H9 (cell line): ENCODE data around the gene LRPAP1. TPM values are rescaled to one million over a fixed set of nuclear protein-coding genes. Genes with fewer than 3 reads are reported as not detected.
"Not testable (repeated sequence)": the region's sequence is repeated elsewhere in the genome, so short reads cannot be mapped to it uniquely, and the experiment has no call there.

Experiments
- DNase-seq: peaks from one replicate; pipeline ENCODE4 v3.0.0-alpha.2; 2017
- H2AFZ ChIP-seq: one replicate; pipeline ENCODE4 v1.6.1; 2013; ENCODE audit warnings: mild to moderate bottlenecking, low read length, control low read depth, moderate library complexity
- H2AK5ac ChIP-seq: 2 replicates; pipeline ENCODE4 v1.6.1; 2013; ENCODE audit warnings: low read length, control low read depth, mixed read lengths; ENCODE audit not compliant: insufficient read length
- H2BK120ac ChIP-seq: one replicate; pipeline ENCODE4 v1.6.1; 2013; ENCODE audit warnings: low read depth, mild to moderate bottlenecking, low read length, control low read depth, inconsistent platforms; ENCODE audit not compliant: poor library complexity, severe bottlenecking
- H2BK12ac ChIP-seq: 2 replicates; pipeline ENCODE4 v1.6.1; 2013; ENCODE audit warnings: low read length, control low read depth, mixed read lengths, low read depth; ENCODE audit not compliant: insufficient read length
- H2BK15ac ChIP-seq: 2 replicates; pipeline ENCODE4 v1.6.1; 2013; ENCODE audit warnings: low read depth, low read length, control low read depth
- H2BK20ac ChIP-seq: one replicate; pipeline ENCODE4 v1.6.1; 2013; ENCODE audit warnings: low read depth, mild to moderate bottlenecking, low read length, control low read depth, inconsistent platforms; ENCODE audit not compliant: poor library complexity, severe bottlenecking
- H2BK5ac ChIP-seq: 2 replicates; pipeline ENCODE4 v1.6.1; 2013; ENCODE audit warnings: low read length, control low read depth, mixed read lengths; ENCODE audit not compliant: insufficient read length
- H3K14ac ChIP-seq: 2 replicates; pipeline ENCODE4 v1.6.1; 2013; ENCODE audit warnings: low read length, control low read depth; ENCODE audit not compliant: insufficient read depth
- H3K18ac ChIP-seq: 2 replicates; pipeline ENCODE4 v1.6.1; 2013; ENCODE audit warnings: low read depth, mild to moderate bottlenecking, mixed read lengths, low read length, control low read depth; ENCODE audit not compliant: insufficient read length
- H3K23ac ChIP-seq: 2 replicates; pipeline ENCODE4 v1.6.1; 2013; ENCODE audit warnings: low read length, control low read depth, mixed read lengths, low read depth; ENCODE audit not compliant: insufficient read length
- H3K23me2 ChIP-seq: 2 replicates; pipeline ENCODE4 v1.6.1; 2013; ENCODE audit warnings: low read depth, mild to moderate bottlenecking, mixed read lengths, low read length, control low read depth; ENCODE audit not compliant: insufficient read length, poor library complexity, severe bottlenecking
- H3K27ac ChIP-seq: 2 replicates; pipeline ENCODE4 v1.5.1; 2013; ENCODE audit warnings: low read length, control low read depth, mixed read lengths, low read depth; ENCODE audit not compliant: insufficient read length
- H3K27me3 ChIP-seq: 2 replicates; pipeline ENCODE4 v1.6.1; 2013; ENCODE audit warnings: low read length, control low read depth, inconsistent platforms; ENCODE audit not compliant: insufficient read depth
- H3K4ac ChIP-seq: 2 replicates; pipeline ENCODE4 v1.6.1; 2013; ENCODE audit warnings: low read depth, mild to moderate bottlenecking, control low read depth, inconsistent platforms, low read length, moderate library complexity
- H3K4me1 ChIP-seq: 2 replicates; pipeline ENCODE4 v1.6.1; 2013; ENCODE audit warnings: low read length, control low read depth, inconsistent platforms; ENCODE audit not compliant: insufficient read depth
- H3K4me2 ChIP-seq: 2 replicates; pipeline ENCODE4 v1.6.1; 2013; ENCODE audit warnings: low read length, control low read depth, mixed read lengths; ENCODE audit not compliant: insufficient read length, insufficient read depth
- H3K56ac ChIP-seq: 2 replicates; pipeline ENCODE4 v1.6.1; 2013; ENCODE audit warnings: low read depth, mild to moderate bottlenecking, mixed read lengths, low read length, control low read depth; ENCODE audit not compliant: insufficient read length
- H3K79me1 ChIP-seq: 2 replicates; pipeline ENCODE4 v1.6.1; 2013; ENCODE audit warnings: low read depth, mild to moderate bottlenecking, moderate library complexity, low read length, control low read depth, inconsistent platforms; ENCODE audit not compliant: insufficient read depth, poor library complexity, severe bottlenecking
- H3K79me2 ChIP-seq: 2 replicates; pipeline ENCODE4 v1.6.1; 2013; ENCODE audit warnings: low read length, control low read depth, inconsistent platforms; ENCODE audit not compliant: insufficient read depth
- H3K9ac ChIP-seq: 2 replicates; pipeline ENCODE4 v1.6.1; 2013; ENCODE audit warnings: low read length, control low read depth, mixed read lengths; ENCODE audit not compliant: insufficient read length; ENCODE audit errors: extremely low read depth
- H3K9me3 ChIP-seq: one replicate; pipeline ENCODE4 v1.6.1; 2013; ENCODE audit warnings: low read depth, low read length, inconsistent platforms; ENCODE audit not compliant: control insufficient read depth
- H3T11ph ChIP-seq: one replicate; pipeline ENCODE4 v1.6.1; 2013; ENCODE audit warnings: mild to moderate bottlenecking, low read length, control low read depth, inconsistent platforms
- H4K20me1 ChIP-seq: one replicate; pipeline ENCODE4 v1.6.1; 2013; ENCODE audit not compliant: control insufficient read depth, insufficient read length, insufficient read depth
- H4K5ac ChIP-seq: 2 replicates; pipeline ENCODE4 v1.6.1; 2013; ENCODE audit warnings: low read depth, mild to moderate bottlenecking, mixed read lengths, low read length, control low read depth; ENCODE audit not compliant: insufficient read length
- H4K8ac ChIP-seq: replicated peaks from 2 replicates; pipeline ENCODE4 v1.6.1; 2013; ENCODE audit warnings: low read length, control low read depth, mixed read lengths, low read depth; ENCODE audit not compliant: insufficient read length
- H4K91ac ChIP-seq: 2 replicates; pipeline ENCODE4 v1.6.1; 2013; ENCODE audit warnings: low read depth, mild to moderate bottlenecking, moderate library complexity, mixed read lengths, low read length, control low read depth; ENCODE audit not compliant: insufficient read length
- H3K27ac Mint-ChIP-seq, 3 experiments: 2 replicates in 2 of 3; 3 replicates in 1 of 3; pipeline ENCODE4 v1.8.0; 2020 to 2021; ENCODE audit warnings: mixed read lengths in 3 of 3, mild to moderate bottlenecking in 1 of 3, moderate library complexity in 1 of 3
- H3K27me3 Mint-ChIP-seq: 2 replicates; pipeline ENCODE4 v1.8.0; 2021; ENCODE audit warnings: low read depth, mild to moderate bottlenecking, moderate library complexity, mixed read lengths
- H3K36me3 Mint-ChIP-seq, 3 experiments: 2 replicates in 2 of 3; 3 replicates in 1 of 3; pipeline ENCODE4 v1.8.0; 2020 to 2021; ENCODE audit warnings: low read depth in 3 of 3, mixed read lengths in 3 of 3; ENCODE audit not compliant: insufficient read depth in 1 of 3
- H3K4me1 Mint-ChIP-seq, 2 experiments: 2 replicates each; pipeline ENCODE4 v1.8.0; 2020; ENCODE audit warnings: mixed read lengths in 2 of 2
- H3K4me3 Mint-ChIP-seq, 2 experiments: 2 replicates in 1 of 2; 3 replicates in 1 of 2; pipeline ENCODE4 v1.8.0; 2020 to 2021; ENCODE audit warnings: mild to moderate bottlenecking in 2 of 2, mixed read lengths in 2 of 2, moderate library complexity in 1 of 2
- H3K9me3 Mint-ChIP-seq, 2 experiments: 2 replicates in 1 of 2; 3 replicates in 1 of 2; pipeline ENCODE4 v1.8.0; 2020; ENCODE audit warnings: mild to moderate bottlenecking in 2 of 2, mixed read lengths in 2 of 2, moderate library complexity in 1 of 2
- WGBS: extraction: QIAGEN DNeasy Blood & Tissue Kit; methylation state at CpG from one replicate; pipeline ENCODE4 v1.1.7; 2013; ENCODE audit warnings: missing lambda C conversion rate, low lambda C conversion rate, mixed read lengths; ENCODE audit not compliant: insufficient read length; ENCODE audit errors: extremely low coverage; 5-methylcytosine and 5-hydroxymethylcytosine counted together
- total RNA-seq: library from RNA; stranded (reverse); gene quantifications from 2 replicates; pipeline ENCODE4 v1.2.1, GENCODE V29; 2021

The LRPAP1 gene
- total RNA-seq, 1 experiment from 2014 or later, result 85.9 TPM

DNA sequence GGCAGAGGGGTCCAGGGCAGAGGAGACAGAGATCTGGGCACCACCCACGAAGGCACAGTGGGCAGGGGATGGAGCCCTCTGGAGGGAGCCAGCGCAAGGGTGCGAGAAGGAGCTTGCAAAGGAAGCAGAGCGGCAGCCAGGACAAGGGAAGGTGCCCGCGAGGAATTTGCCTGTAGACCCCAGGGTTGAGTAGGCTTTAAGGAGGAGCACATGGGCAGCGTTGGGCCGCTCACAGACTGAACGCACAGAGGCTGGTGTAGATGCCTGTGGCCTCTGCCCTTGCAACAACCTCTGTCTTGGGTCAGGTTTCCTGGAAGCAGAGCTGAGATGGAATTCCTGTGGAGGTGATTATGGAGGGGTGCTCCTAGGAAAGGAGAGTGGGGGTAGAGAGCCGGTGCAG lies 3.6 kb upstream of the LRPAP1 start:
- not testable (repeated sequence) for H3K9ac ChIP-seq, H2BK5ac ChIP-seq, H4K91ac ChIP-seq, H2AK5ac ChIP-seq, H3K9me3 Mint-ChIP-seq, H3K27me3 ChIP-seq, H3K4me3 Mint-ChIP-seq, H3K23ac ChIP-seq, H3K9me3 ChIP-seq, H3T11ph ChIP-seq, H2AFZ ChIP-seq, H2BK12ac ChIP-seq, H3K56ac ChIP-seq, H2BK15ac ChIP-seq, H3K4me1 ChIP-seq, H3K4ac ChIP-seq, H3K27ac ChIP-seq, H2BK20ac ChIP-seq, H3K4me2 ChIP-seq, H4K8ac ChIP-seq, H2BK120ac ChIP-seq, H3K14ac ChIP-seq, H3K36me3 Mint-ChIP-seq, H3K18ac ChIP-seq, H4K5ac ChIP-seq, H4K20me1 ChIP-seq, DNase-seq, H3K27ac Mint-ChIP-seq, H3K79me1 ChIP-seq, H3K79me2 ChIP-seq
- no CpG with 5 or more reads among the region's 10 CpGs for WGBS
- peaks cover 13 to 20% of the 10 kb centered on the region in 2 experiments for H3K4me1 Mint-ChIP-seq
- H3K23me2 ChIP-seq, result peaks cover 13% of the 10 kb centered on the region
- H3K27me3 Mint-ChIP-seq, result peaks cover 43% of the 10 kb centered on the region
